Left ventricle myocardium inferior (tissue), 1 donor: ENCODE measurements around the gene PEA15. TPM values are rescaled to one million over a fixed set of nuclear protein-coding genes. Genes with fewer than 3 reads are reported as not detected.

Experiments used
- DNase-seq: peaks from one replicate; pipeline ENCODE4 v3.0.0-alpha.2; 2020
- H3K27ac ChIP-seq: fragments of 200-600 bp; replicated peaks from 2 replicates; pipeline ENCODE4 v1.8.0; 2021
- H3K27me3 ChIP-seq: fragments of 200-600 bp; 2 replicates; pipeline ENCODE4 v1.8.0; 2021; ENCODE audit warnings: low read depth
- H3K36me3 ChIP-seq: fragments of 200-600 bp; 2 replicates; pipeline ENCODE4 v1.8.0; 2021
- H3K4me1 ChIP-seq: fragments of 200-600 bp; 2 replicates; pipeline ENCODE4 v1.8.0; 2021
- H3K4me3 ChIP-seq: fragments of 200-600 bp; 2 replicates; pipeline ENCODE4 v1.8.0; 2021; ENCODE audit warnings: mild to moderate bottlenecking, moderate library complexity
- H3K9me3 ChIP-seq: fragments of 200-600 bp; replicated peaks from 2 replicates; pipeline ENCODE4 v1.8.0; 2021
- CTCF ChIP-seq: fragments of 200-600 bp; IDR thresholded peaks from 2 replicates; pipeline ENCODE4 v1.8.0; 2021; ENCODE audit warnings: antibody characterized with exemption, mild to moderate bottlenecking, borderline replicate concordance
- intact Hi-C: fragments of 100-400 bp; cut with micrococcal nuclease; formaldehyde crosslinking; loops from one replicate; pipeline ENCODE4 v1.11.0; 2022
- total RNA-seq: library from RNA; stranded (reverse); fragmentation: NEBNext Ultra II Directional; extraction: Animal tissue kit (Norgen Biotek cat#: 25700); gene quantifications from one replicate; pipeline ENCODE4 v1.2.1, GENCODE V29; 2021
- donor health status: DM: no; HTN: yes; CAD: no; lungs with severe emphysema.

The PEA15 gene
- total RNA-seq, 1 donor from 2014 or later: 280 TPM

DNA sequence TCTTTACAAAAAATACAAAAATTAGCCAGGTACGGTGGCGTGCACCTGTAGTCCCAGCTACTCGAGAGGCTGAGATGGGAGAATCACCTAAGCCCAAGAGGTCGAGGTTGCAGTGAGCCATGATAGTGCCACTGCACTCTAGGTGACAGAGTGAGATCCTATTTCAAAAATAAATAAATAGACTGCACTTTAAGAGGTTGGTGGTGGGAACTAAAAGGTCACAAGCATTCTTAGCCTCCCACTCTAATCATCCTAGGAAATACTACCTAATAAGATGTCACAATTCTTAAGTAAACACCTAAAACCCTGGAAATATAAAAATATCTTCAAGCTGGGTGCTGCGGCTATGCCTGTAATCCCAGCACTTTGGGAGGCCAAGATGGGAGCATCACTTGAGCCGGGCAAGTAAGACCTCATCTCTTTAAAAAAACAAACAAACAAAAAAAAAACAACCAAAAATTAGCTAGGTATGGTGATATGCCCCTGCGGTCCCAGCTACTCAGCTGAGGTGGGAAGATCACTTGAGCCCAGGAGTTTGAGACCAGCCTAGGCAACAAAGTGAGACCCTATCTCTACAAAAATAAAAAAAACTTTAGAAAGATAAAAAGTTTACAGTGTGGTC lies 53.1 kb downstream of the PEA15 start:
- Histone ChIP-seq H3K4me1 (peaks cover 78% of the 10 kb centered on the region), H3K4me3 (no peak overlapping the region), H3K27me3 (no peaks in the 10 kb centered on the region), H3K9me3 (no peaks in the 10 kb centered on the region), H3K36me3 (peaks cover 14% of the 10 kb centered on the region), H3K27ac (peak overlapping the region; percentile 96)
- TF ChIP-seq CTCF: no peak
- intact Hi-C loops: loop anchor here (10.0 kb wide), 1 partner anchor 63 kb away; the partner anchor contains the start of gene CASQ1
- DNase-seq: no peak

GRCh38 chr1:160260406-160261382 lies 55.5 kb downstream of the PEA15 start:
- Histone ChIP-seq H3K4me3 (peak overlapping the region; percentile 89), H3K36me3 (no peaks in the 10 kb centered on the region), H3K27ac (peak overlapping the region; percentile 96), H3K27me3 (no peaks in the 10 kb centered on the region), H3K4me1 (peaks cover 67% of the 10 kb centered on the region), H3K9me3 (no peaks in the 10 kb centered on the region)
- TF ChIP-seq CTCF: no peak
- intact Hi-C loops: no loop called here
- no peak for DNase-seq

DNA sequence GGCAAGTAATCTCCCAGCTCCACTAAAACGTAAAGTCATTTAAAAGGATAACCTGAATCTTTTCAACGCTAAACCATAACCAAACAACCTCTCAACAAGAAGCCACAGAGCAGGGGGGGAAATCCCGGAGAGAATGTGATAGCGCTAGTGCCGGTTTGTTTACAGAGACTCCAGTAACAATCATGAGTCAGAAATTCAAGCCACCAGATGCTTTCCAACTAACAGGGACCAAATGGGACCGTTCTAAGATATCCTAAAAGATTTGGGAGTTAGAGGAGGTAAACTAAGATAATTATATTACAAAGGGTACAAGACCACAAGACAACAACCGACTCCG lies 56.3 kb downstream of the PEA15 start:
- Histone ChIP-seq H3K4me1 (peaks cover 58% of the 10 kb centered on the region), H3K27me3 (no peaks in the 10 kb centered on the region), H3K9me3 (no peaks in the 10 kb centered on the region), H3K4me3 (peak overlapping the region; percentile 89), H3K27ac (peak overlapping the region; percentile 96), H3K36me3 (no peaks in the 10 kb centered on the region)
- DNase-seq: no peak
- no peak for TF ChIP-seq CTCF
- intact Hi-C loops: no loop called here

GRCh38 chr1:160261893-160262794 lies 57.0 kb downstream of the PEA15 start, which contains the start of gene DCAF8:
Gene DCAF8, minus strand, starts transcription at chr1:160262549. Its CDS starts 18,541 bp downstream, at chr1:160244008.
- Histone ChIP-seq H3K4me3 (peak within 1 kb of the TSS; percentile 89), H3K36me3 (no peaks in the 10 kb centered on the region), H3K4me1 (peaks cover 52% of the 10 kb centered on the region), H3K27me3 (no peaks in the 10 kb centered on the region), H3K27ac (peak within 1 kb of the TSS; percentile 96), H3K9me3 (no peaks in the 10 kb centered on the region)
- no peak for TF ChIP-seq CTCF
- DNase-seq: peak; percentile 98
- intact Hi-C loops: no loop called here

- H3K4me1 ChIP-seq: peaks cover 25% of the 10 kb centered on the region
- no peak for TF ChIP-seq CTCF
- intact Hi-C loops: no loop called here
- DNase-seq: no peak
- no peaks in the 10 kb centered on the region for H3K27me3 ChIP-seq
- no peak overlapping the region for H3K27ac ChIP-seq
- no peaks in the 10 kb centered on the region for H3K36me3 ChIP-seq
- H3K9me3 ChIP-seq: no peaks in the 10 kb centered on the region
- H3K4me3 ChIP-seq: no peak overlapping the region
Observed at GRCh38 chr1:160264795-160265307, 59.7 kb downstream of the PEA15 start.
